Neuronal stem cell (in vitro differentiated cells): ENCODE results near the gene MED12L.

ENCODE experiments used
- DNase-seq: peaks from one replicate; pipeline ENCODE4 v3.0.0-alpha.2; 2013; ENCODE audit warnings: low spot score
- H2AFZ ChIP-seq: one replicate; pipeline ENCODE4 v1.6.1; 2013; ENCODE audit warnings: mild to moderate bottlenecking, low read length, inconsistent platforms
- H2AK5ac ChIP-seq: 2 replicates; pipeline ENCODE4 v1.6.1; 2013; ENCODE audit warnings: low read depth, mild to moderate bottlenecking, inconsistent platforms, low read length, moderate library complexity, mixed read lengths
- H2BK120ac ChIP-seq: 2 replicates; pipeline ENCODE4 v1.6.1; 2013; ENCODE audit warnings: low read depth, mild to moderate bottlenecking, inconsistent platforms, low read length, moderate library complexity, mixed read lengths
- H2BK12ac ChIP-seq: one replicate; pipeline ENCODE4 v1.6.1; 2013; ENCODE audit warnings: low read length, inconsistent platforms
- H2BK15ac ChIP-seq: 2 replicates; pipeline ENCODE4 v1.6.1; 2013; ENCODE audit warnings: mild to moderate bottlenecking, low read length, inconsistent platforms, mixed read lengths
- H2BK5ac ChIP-seq: one replicate; pipeline ENCODE4 v1.6.1; 2013; ENCODE audit warnings: inconsistent platforms, mild to moderate bottlenecking, low read length, moderate library complexity
- H3K14ac ChIP-seq: one replicate; pipeline ENCODE4 v1.6.1; 2013; ENCODE audit warnings: low read length, inconsistent platforms
- H3K18ac ChIP-seq: 2 replicates; pipeline ENCODE4 v1.6.1; 2013; ENCODE audit warnings: low read length, inconsistent platforms
- H3K23ac ChIP-seq: 2 replicates; pipeline ENCODE4 v1.6.1; 2013; ENCODE audit warnings: low read depth, mild to moderate bottlenecking, mixed read lengths, low read length, inconsistent platforms; ENCODE audit not compliant: poor library complexity
- H3K27ac ChIP-seq: replicated peaks from 3 replicates; pipeline ENCODE4 v1.5.1; 2013; ENCODE audit warnings: low read length, inconsistent platforms
- H3K27me3 ChIP-seq, 3 experiments: 2 replicates each; pipeline ENCODE4 v1.6.1; 2013; ENCODE audit warnings: low read length in 3 of 3, mild to moderate bottlenecking in 2 of 3, inconsistent platforms in 1 of 3, low read depth in 1 of 3, mixed read lengths in 1 of 3, moderate library complexity in 1 of 3; ENCODE audit not compliant: control insufficient read depth in 3 of 3, insufficient read depth in 3 of 3
- H3K36me3 ChIP-seq, 2 donors: replicated peaks in 1 of 2; 2 replicates each; pipeline ENCODE4 v1.6.1; 2013; ENCODE audit warnings: low read length in 2 of 2; ENCODE audit not compliant: control insufficient read depth in 2 of 2, insufficient read depth in 2 of 2
- H3K4ac ChIP-seq: 2 replicates; pipeline ENCODE4 v1.6.1; 2013; ENCODE audit warnings: inconsistent platforms, mild to moderate bottlenecking, low read length, moderate library complexity
- H3K4me1 ChIP-seq, 2 donors: 1 replicate in 1 of 2; 2 replicates in 1 of 2; pipeline ENCODE4 v1.6.1; 2013; ENCODE audit warnings: low read length in 2 of 2, low read depth in 1 of 2; ENCODE audit not compliant: control insufficient read depth in 2 of 2, insufficient read depth in 1 of 2
- H3K4me2 ChIP-seq: one replicate; pipeline ENCODE4 v1.6.1; 2013; ENCODE audit warnings: mild to moderate bottlenecking, low read length, inconsistent platforms; ENCODE audit not compliant: insufficient read depth, poor library complexity, severe bottlenecking
- H3K4me3 ChIP-seq, 2 donors: 2 replicates each; pipeline ENCODE4 v1.5.1; 2013; ENCODE audit warnings: low read length in 2 of 2, mild to moderate bottlenecking in 2 of 2, inconsistent platforms in 1 of 2, moderate library complexity in 1 of 2
- H3K79me1 ChIP-seq: one replicate; pipeline ENCODE4 v1.6.1; 2013; ENCODE audit warnings: low read depth, mild to moderate bottlenecking, inconsistent platforms, low read length, moderate library complexity
- H3K9ac ChIP-seq: one replicate; pipeline ENCODE4 v1.6.1; 2013; ENCODE audit warnings: mild to moderate bottlenecking, low read depth, low read length, inconsistent platforms; ENCODE audit not compliant: poor library complexity
- H3K9me3 ChIP-seq, 2 donors: replicated peaks in 1 of 2; 2 replicates each; pipeline versions ENCODE3 to v1.6.1; 2013; ENCODE audit warnings: low read length in 2 of 2, mild to moderate bottlenecking in 2 of 2, inconsistent platforms in 1 of 2, low read depth in 1 of 2, mixed read lengths in 1 of 2, moderate library complexity in 1 of 2; ENCODE audit not compliant: control insufficient read depth in 2 of 2, insufficient read depth in 1 of 2
- H4K8ac ChIP-seq: one replicate; pipeline ENCODE4 v1.6.1; 2013; ENCODE audit warnings: low read depth, mild to moderate bottlenecking, inconsistent platforms, low read length, moderate library complexity
- H4K91ac ChIP-seq: one replicate; pipeline ENCODE4 v1.6.1; 2013; ENCODE audit warnings: low read length, low read depth, mild to moderate bottlenecking, inconsistent platforms; ENCODE audit not compliant: poor library complexity
- WGBS, 2 donors: extraction: QIAGEN DNeasy Blood & Tissue Kit; methylation state at CpG; one replicate each; pipeline ENCODE4 v1.1.7; 2013; ENCODE audit warnings: missing lambda C conversion rate in 2 of 2, mixed read lengths in 1 of 2; ENCODE audit not compliant: insufficient read length in 2 of 2, insufficient replicate concordance in 1 of 2; ENCODE audit errors: extremely low coverage in 2 of 2; 5-methylcytosine and 5-hydroxymethylcytosine counted together

The MED12L gene

GRCh38 chr3:151182349-151183079, 97.0 kb downstream of the MED12L start:
- no peak overlapping the region for H2BK120ac ChIP-seq
- no peaks in the 10 kb centered on the region for H3K79me1 ChIP-seq
- H3K4me1 ChIP-seq: no peaks in the 10 kb centered on the region
- H3K4me3 ChIP-seq: no peak overlapping the region
- no peak overlapping the region for H3K9ac ChIP-seq
- H2BK12ac ChIP-seq: no peak overlapping the region
- no peak for DNase-seq
- no peak overlapping the region for H3K14ac ChIP-seq
- H3K27ac ChIP-seq: no peak overlapping the region
- no peak overlapping the region for H2AK5ac ChIP-seq
- no peak overlapping the region for H3K4ac ChIP-seq
- H3K36me3 ChIP-seq: peaks cover 0 to 10% of the 10 kb centered on the region in 2 donors
- H3K18ac ChIP-seq: peak overlapping the region; percentile 7
- H2BK5ac ChIP-seq: no peak overlapping the region
- H3K9me3 ChIP-seq: no peaks in the 10 kb centered on the region
- no peak overlapping the region for H3K4me2 ChIP-seq
- H3K27me3 ChIP-seq: no peaks in the 10 kb centered on the region
- no CpG with 5 or more reads among the region's 5 CpGs for WGBS, 2 donors
- H2AFZ ChIP-seq: no peak overlapping the region
- H2BK15ac ChIP-seq: no peak overlapping the region
- no peak overlapping the region for H4K91ac ChIP-seq
- H3K23ac ChIP-seq: no peak overlapping the region
- H4K8ac ChIP-seq: no peak overlapping the region

- no peaks in the 10 kb centered on the region for H3K79me1 ChIP-seq
- H3K27ac ChIP-seq: no peak overlapping the region
- no peak overlapping the region for H3K4me2 ChIP-seq
- H3K4ac ChIP-seq: no peak overlapping the region
- DNase-seq: no peak
- H4K91ac ChIP-seq: no peak overlapping the region
- no peak overlapping the region for H2BK15ac ChIP-seq
- H3K36me3 ChIP-seq: peaks cover 0 to 9% of the 10 kb centered on the region in 2 donors
- no peak overlapping the region for H2BK12ac ChIP-seq
- no peak overlapping the region for H3K18ac ChIP-seq
- no peaks in the 10 kb centered on the region for H3K9me3 ChIP-seq
- no peak overlapping the region for H3K23ac ChIP-seq
- H4K8ac ChIP-seq: no peak overlapping the region
- no peaks in the 10 kb centered on the region for H3K27me3 ChIP-seq
- no peak overlapping the region for H3K9ac ChIP-seq
- H2AK5ac ChIP-seq: no peak overlapping the region
- H3K4me3 ChIP-seq: no peak overlapping the region
- no peak overlapping the region for H3K14ac ChIP-seq
- H2AFZ ChIP-seq: no peak overlapping the region
- no peak overlapping the region for H2BK5ac ChIP-seq
- H3K4me1 ChIP-seq: no peaks in the 10 kb centered on the region
- no peak overlapping the region for H2BK120ac ChIP-seq
- no CpG with 5 or more reads among the region's 5 CpGs for whole genome bisulfite sequencing, 2 donors
Observed at GRCh38 chr3:151183265-151183671, 97.8 kb downstream of the MED12L start.

- no peak overlapping the region for H3K4me3 ChIP-seq
- H3K79me1 ChIP-seq: no peaks in the 10 kb centered on the region
- H3K9ac ChIP-seq: no peak overlapping the region
- H3K23ac ChIP-seq: no peak overlapping the region
- H2BK5ac ChIP-seq: no peak overlapping the region
- no peak overlapping the region for H4K8ac ChIP-seq
- no peak overlapping the region for H3K27ac ChIP-seq
- H3K36me3 ChIP-seq: peaks cover 10 to 13% of the 10 kb centered on the region in 2 donors
- DNase-seq: no peak
- no peaks in the 10 kb centered on the region for H3K27me3 ChIP-seq
- no peak overlapping the region for H2AK5ac ChIP-seq
- H2AFZ ChIP-seq: no peak overlapping the region
- H3K9me3 ChIP-seq: no peaks in the 10 kb centered on the region
- H3K14ac ChIP-seq: no peak overlapping the region
- no CpG with 5 or more reads among the region's 1 CpG for WGBS, 2 donors
- no peak overlapping the region for H3K4me2 ChIP-seq
- no peak overlapping the region for H2BK15ac ChIP-seq
- no peak overlapping the region for H3K4ac ChIP-seq
- peaks cover 0 to 4% of the 10 kb centered on the region in 2 donors for H3K4me1 ChIP-seq
- H2BK12ac ChIP-seq: no peak overlapping the region
- no peak overlapping the region for H4K91ac ChIP-seq
- H2BK120ac ChIP-seq: no peak overlapping the region
- H3K18ac ChIP-seq: no peak overlapping the region
Observed at GRCh38 chr3:151191095-151191494, 105.6 kb downstream of the MED12L start.

GRCh38 chr3:151192545-151192944, 107.1 kb downstream of the MED12L start:
- no peak overlapping the region for H2AFZ ChIP-seq
- no peaks in the 10 kb centered on the region for H3K79me1 ChIP-seq
- no peak overlapping the region for H2BK120ac ChIP-seq
- no peak for DNase-seq
- H3K4me2 ChIP-seq: no peak overlapping the region
- no peak overlapping the region for H3K18ac ChIP-seq
- no peak overlapping the region for H3K9ac ChIP-seq
- WGBS, 2 donors: no CpG with 5 or more reads among the region's 6 CpGs
- H4K8ac ChIP-seq: no peak overlapping the region
- no peak overlapping the region for H3K23ac ChIP-seq
- H3K4me3 ChIP-seq: no peak overlapping the region
- H2BK15ac ChIP-seq: no peak overlapping the region
- no peak overlapping the region for H3K14ac ChIP-seq
- no peak overlapping the region for H2AK5ac ChIP-seq
- no peak overlapping the region for H3K4ac ChIP-seq
- H4K91ac ChIP-seq: no peak overlapping the region
- no peaks in the 10 kb centered on the region for H3K9me3 ChIP-seq
- H3K36me3 ChIP-seq: peaks cover 9 to 10% of the 10 kb centered on the region in 2 donors
- peaks cover 0 to 8% of the 10 kb centered on the region in 2 donors for H3K4me1 ChIP-seq
- H3K27me3 ChIP-seq: no peaks in the 10 kb centered on the region
- H3K27ac ChIP-seq: no peak overlapping the region
- H2BK5ac ChIP-seq: no peak overlapping the region
- no peak overlapping the region for H2BK12ac ChIP-seq
